ENCODE results near the gene WDFY4. TPM values are rescaled to one million over a fixed set of nuclear protein-coding genes. Genes with fewer than 3 reads are reported as not detected.

The WDFY4 gene
- total RNA-seq, 1 experiment from 2014 or later = 0.22 TPM

DNA sequence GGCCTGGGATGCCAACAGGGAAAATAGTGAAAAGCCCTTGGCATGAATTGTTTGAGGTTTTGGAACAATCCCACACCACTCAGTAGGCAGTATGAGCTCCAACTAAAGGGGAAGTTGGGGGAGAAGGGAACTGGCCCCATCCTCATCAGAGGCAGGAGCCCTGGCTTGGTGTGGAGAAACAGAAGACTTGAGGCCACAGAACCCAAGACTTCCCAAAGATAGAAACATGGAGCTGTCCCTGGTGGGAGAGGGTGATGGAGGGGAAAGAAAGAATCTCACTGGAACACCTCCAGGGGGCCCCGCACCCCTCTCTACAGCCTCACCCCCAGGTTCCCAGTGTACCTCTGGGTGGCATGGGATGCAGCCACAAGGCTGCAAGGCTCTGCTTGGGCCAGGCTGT, 345.0 kb downstream of the WDFY4 start:
- H3K9me3 ChIP-seq (ENCODE audit: control insufficient read depth in 1 of 2, insufficient read depth in 1 of 2, low read depth in 1 of 2, low read length in 2 of 2) = no peaks in the 10 kb centered on the region
- no peaks in the 10 kb centered on the region for H3K9me2 ChIP-seq (ENCODE audit: insufficient read depth)
- no peaks in the 10 kb centered on the region for H3K4me1 ChIP-seq (ENCODE audit: control insufficient read depth in 1 of 2, insufficient read depth in 2 of 2, low read length in 2 of 2)
- ChIA-PET RAD21 (ENCODE audit: low non-redundant PET in 1 of 2, low total read pairs in 2 of 2, uncharacterized antibody in 2 of 2, unreplicated experiment in 2 of 2) (no interaction called here), CTCF (no interaction called here), POLR2A (no interaction called here)
- no peaks in the 10 kb centered on the region for H3K79me2 ChIP-seq (ENCODE audit: insufficient read depth, low read length)
- H4K20me1 ChIP-seq (ENCODE audit: insufficient read depth) = no peaks in the 10 kb centered on the region
- H3K4me3 ChIP-seq (replicated peaks in 1 of 2; ENCODE audit: low read depth in 1 of 2, low read length in 2 of 2) = no peak overlapping the region
- BruUV-seq (replicated peaks) = no TSS peak
- H3K9ac ChIP-seq (ENCODE audit: low read length) = no peak overlapping the region
- no peaks in the 10 kb centered on the region for H3K36me3 ChIP-seq (ENCODE audit: control insufficient read depth in 1 of 2, insufficient read depth in 2 of 2, low read length in 2 of 2)
- no peak for DNase-seq (ENCODE audit: low read depth, low spot score)
- no peak for TF ChIP-seq EGR1 (IDR thresholded peaks at IDR 0.05; ENCODE audit: low read depth)
- TF ChIP-seq FOSL1 (IDR thresholded peaks at IDR 0.05; ENCODE audit: low read depth) = no peak
- TF ChIP-seq SRF (IDR thresholded peaks at IDR 0.05; ENCODE audit: low read depth) = no peak
- TF ChIP-seq, protein P1, sequence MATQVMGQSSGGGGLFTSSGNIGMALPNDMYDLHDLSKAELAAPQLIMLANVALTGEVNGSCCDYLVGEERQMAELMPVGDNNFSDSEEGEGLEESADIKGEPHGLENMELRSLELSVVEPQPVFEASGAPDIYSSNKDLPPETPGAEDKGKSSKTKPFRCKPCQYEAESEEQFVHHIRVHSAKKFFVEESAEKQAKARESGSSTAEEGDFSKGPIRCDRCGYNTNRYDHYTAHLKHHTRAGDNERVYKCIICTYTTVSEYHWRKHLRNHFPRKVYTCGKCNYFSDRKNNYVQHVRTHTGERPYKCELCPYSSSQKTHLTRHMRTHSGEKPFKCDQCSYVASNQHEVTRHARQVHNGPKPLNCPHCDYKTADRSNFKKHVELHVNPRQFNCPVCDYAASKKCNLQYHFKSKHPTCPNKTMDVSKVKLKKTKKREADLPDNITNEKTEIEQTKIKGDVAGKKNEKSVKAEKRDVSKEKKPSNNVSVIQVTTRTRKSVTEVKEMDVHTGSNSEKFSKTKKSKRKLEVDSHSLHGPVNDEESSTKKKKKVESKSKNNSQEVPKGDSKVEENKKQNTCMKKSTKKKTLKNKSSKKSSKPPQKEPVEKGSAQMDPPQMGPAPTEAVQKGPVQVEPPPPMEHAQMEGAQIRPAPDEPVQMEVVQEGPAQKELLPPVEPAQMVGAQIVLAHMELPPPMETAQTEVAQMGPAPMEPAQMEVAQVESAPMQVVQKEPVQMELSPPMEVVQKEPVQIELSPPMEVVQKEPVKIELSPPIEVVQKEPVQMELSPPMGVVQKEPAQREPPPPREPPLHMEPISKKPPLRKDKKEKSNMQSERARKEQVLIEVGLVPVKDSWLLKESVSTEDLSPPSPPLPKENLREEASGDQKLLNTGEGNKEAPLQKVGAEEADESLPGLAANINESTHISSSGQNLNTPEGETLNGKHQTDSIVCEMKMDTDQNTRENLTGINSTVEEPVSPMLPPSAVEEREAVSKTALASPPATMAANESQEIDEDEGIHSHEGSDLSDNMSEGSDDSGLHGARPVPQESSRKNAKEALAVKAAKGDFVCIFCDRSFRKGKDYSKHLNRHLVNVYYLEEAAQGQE (IDR thresholded peaks at IDR 0.05; ENCODE audit: low read depth) = no peak
- no peak for TF ChIP-seq SP1 (IDR thresholded peaks at IDR 0.05; ENCODE audit: low read depth)
- no peak for TF ChIP-seq EZH2 (IDR thresholded peaks at IDR 0.05)
- no peak for TF ChIP-seq YY1 (IDR thresholded peaks at IDR 0.05; ENCODE audit: extremely low read depth, insufficient replicate concordance, low read depth, low read length)
- peaks cover 38% of the 10 kb centered on the region for H3K27me3 ChIP-seq (ENCODE audit: insufficient read depth, low read length)
- intact Hi-C loops (cut with micrococcal nuclease) = no loop called here
- no peak overlapping the region for H3K4me2 ChIP-seq (ENCODE audit: low read length)
- no peak overlapping the region for H2AFZ ChIP-seq (ENCODE audit: low read depth, low read length, poor library complexity, severe bottlenecking)
- no peak overlapping the region for H3K27ac ChIP-seq (ENCODE audit: low read depth, low read length)
- ATAC-seq = no peak

Small RNAs within 50 kb of the gene (microRNA-seq; reads per million reads assigned to microRNA genes)
- gene MIR4294 (ENCODE audit: borderline number of aligned reads) = not detected

Other genes starting within 250 kb of the WDFY4 start
- gene ARHGAP22, start 79.8 kb upstream of the WDFY4 start, total RNA-seq (2021; ENCODE audit: unreplicated experiment) = 9.9 TPM